Body of pancreas (tissue), 4 donors: ENCODE measurements around the gene GCNT2. TPM values are rescaled to one million over a fixed set of nuclear protein-coding genes. Genes with fewer than 3 reads are reported as not detected.
A peak's percentile ranks its signal among the peaks of the same experiment; 100 is the strongest.
"Not testable (repeated sequence)": the region's sequence is repeated elsewhere in the genome, so short reads cannot be mapped to it uniquely, and the experiment has no call there.

ENCODE experiments used
- ATAC-seq: fragments of 150-250 bp; one replicate; pipeline ENCODE4 v1.9.1; 2016
- DNase-seq, 4 donors: peaks; one replicate each; pipeline ENCODE4 v3.0.0-alpha.2; 2019
- H3K27ac ChIP-seq, 4 donors: fragments of 200-600 bp; sonication (generic); 1 replicate in 3 of 4; 2 replicates in 1 of 4; pipeline versions ENCODE4 v1.5.1 to v1.6.1; 2016 to 2019; ENCODE audit warnings: mild to moderate bottlenecking in 1 of 4, mixed read lengths in 1 of 4, moderate library complexity in 1 of 4
- H3K27me3 ChIP-seq, 2 donors: fragments of 200-600 bp; sonication (generic); one replicate each; pipeline ENCODE4 v1.6.0; 2016; ENCODE audit warnings: mild to moderate bottlenecking in 1 of 2
- H3K36me3 ChIP-seq, 2 donors: fragments of 200-600 bp; sonication (generic); replicated peaks in 1 of 2; 2 replicates each; pipeline ENCODE4 v1.5.1; 2016; ENCODE audit warnings: low read depth in 2 of 2; ENCODE audit not compliant: insufficient read depth in 1 of 2
- H3K4me1 ChIP-seq: fragments of 200-600 bp; sonication (generic); one replicate; pipeline ENCODE4 v1.6.0; 2016
- H3K4me3 ChIP-seq, 2 donors: fragments of 200-600 bp; sonication (generic); 1 replicate in 1 of 2; 2 replicates in 1 of 2; pipeline ENCODE4 v1.5.1; 2016 to 2019
- H3K9me3 ChIP-seq, 3 donors: fragments of 200-600 bp; sonication (generic); 1 replicate in 2 of 3; 2 replicates in 1 of 3; pipeline ENCODE4 v1.5.1; 2016
- CTCF ChIP-seq, 7 experiments: fragments of 450-650 bp in 4 of 7; fragments of 200-600 bp in 3 of 7; sonication (generic) in 3 of 7; IDR thresholded peaks; one replicate each; pipeline ENCODE4 v1.5.1; 2016 to 2019; ENCODE audit warnings: antibody characterized with exemption in 7 of 7
- POLR2A ChIP-seq, 3 donors: fragments of 450-650 bp; IDR thresholded peaks; one replicate each; pipeline ENCODE4 v1.6.1; 2016; ENCODE audit warnings: antibody characterized with exemption in 3 of 3, mild to moderate bottlenecking in 2 of 3
- WGBS, 2 donors: methylation state at CpG; one replicate each; pipeline ENCODE4 v1.1.5; 2017; 5-methylcytosine and 5-hydroxymethylcytosine counted together
- intact Hi-C: fragments of 100-400 bp; cut with DNase I; formaldehyde crosslinking; loops from one replicate; pipeline ENCODE4 v1.15.1; 2023
- total RNA-seq, 2 donors: library from RNA; depleted of rRNA; stranded (reverse); fragments of >200 nt; gene quantifications; one replicate each; pipeline ENCODE4 v1.1.0, GENCODE V29; 2016

The GCNT2 gene
- total RNA-seq, 2 donors from 2014 or later = 4.4 to 7.6 TPM

DNA sequence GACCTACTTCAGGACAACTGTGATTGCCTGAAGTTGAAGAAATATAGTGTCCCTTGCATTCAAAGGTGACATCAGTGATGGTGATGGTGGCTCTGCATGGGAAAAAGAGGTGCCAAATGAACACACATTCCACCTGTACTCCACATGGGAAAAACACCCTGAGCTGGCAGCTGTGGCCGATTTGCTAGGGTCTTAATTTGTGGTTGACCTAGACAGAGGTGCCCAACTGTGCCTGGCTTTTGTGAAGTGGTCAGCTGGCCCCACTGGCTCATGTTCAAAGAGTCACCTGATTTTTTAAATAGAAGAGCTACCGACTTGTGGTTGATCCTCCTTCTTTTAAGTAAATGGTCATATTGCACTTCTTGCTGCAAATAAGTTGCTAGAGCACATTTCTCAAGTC is 7.6 kb upstream of the GCNT2 start:
- intact Hi-C loops = loop anchor here (10.0 kb wide), 1 partner anchor 171 kb away; no protein-coding TSS in a partner anchor
- TF ChIP-seq CTCF (IDR thresholded peaks at IDR 0.05) (no peak), POLR2A (IDR thresholded peaks at IDR 0.05) (no peak)
- ATAC-seq = no peak
- H3K36me3 ChIP-seq = no peaks in the 10 kb centered on the region
- H3K9me3 ChIP-seq = no peaks in the 10 kb centered on the region
- no peak overlapping the region for H3K27ac ChIP-seq
- H3K27me3 ChIP-seq = no peaks in the 10 kb centered on the region
- peaks cover 27% of the 10 kb centered on the region for H3K4me1 ChIP-seq
- H3K4me3 ChIP-seq = no peak overlapping the region
- WGBS, 2 donors = 24 to 39% methylated on average over 2 of the region's 2 CpGs
- DNase-seq = peak; percentile 48 to 84 (median 72)

- no peaks in the 10 kb centered on the region for H3K9me3 ChIP-seq
- H3K4me3 ChIP-seq = no peak overlapping the region
- WGBS, 2 donors = 74 to 91% methylated on average over 15 of the region's 15 CpGs
- peaks cover 23% of the 10 kb centered on the region for H3K4me1 ChIP-seq
- ATAC-seq (no peak), DNase-seq (peak in 1 of 4 donors; percentile 17)
- intact Hi-C loops = loop anchor here (10.0 kb wide), 1 partner anchor 171 kb away; no protein-coding TSS in a partner anchor
- H3K27ac ChIP-seq = no peak overlapping the region
- TF ChIP-seq POLR2A (IDR thresholded peaks at IDR 0.05) (no peak), CTCF (IDR thresholded peaks at IDR 0.05) (no peak)
- no peaks in the 10 kb centered on the region for H3K27me3 ChIP-seq
- H3K36me3 ChIP-seq = no peaks in the 10 kb centered on the region
Observed at GRCh38 chr6:10514049-10514780, 6.9 kb upstream of the GCNT2 start.

GRCh38 chr6:10516953-10517352 is 4.2 kb upstream of the GCNT2 start:
- Histone ChIP-seq H3K36me3 (no peaks in the 10 kb centered on the region), H3K27ac (no peak overlapping the region), H3K9me3 (no peaks in the 10 kb centered on the region), H3K4me1 (peaks cover 13% of the 10 kb centered on the region), H3K27me3 (no peaks in the 10 kb centered on the region), H3K4me3 (no peak overlapping the region)
- ATAC-seq = no peak
- intact Hi-C loops = loop anchor here (10.0 kb wide), 1 partner anchor 168 kb away; no protein-coding TSS in a partner anchor
- no peak for DNase-seq
- 78 to 90% methylated on average over 4 of the region's 4 CpGs for WGBS, 2 donors
- TF ChIP-seq CTCF (IDR thresholded peaks at IDR 0.05) (no peak), POLR2A (IDR thresholded peaks at IDR 0.05) (no peak)

DNA sequence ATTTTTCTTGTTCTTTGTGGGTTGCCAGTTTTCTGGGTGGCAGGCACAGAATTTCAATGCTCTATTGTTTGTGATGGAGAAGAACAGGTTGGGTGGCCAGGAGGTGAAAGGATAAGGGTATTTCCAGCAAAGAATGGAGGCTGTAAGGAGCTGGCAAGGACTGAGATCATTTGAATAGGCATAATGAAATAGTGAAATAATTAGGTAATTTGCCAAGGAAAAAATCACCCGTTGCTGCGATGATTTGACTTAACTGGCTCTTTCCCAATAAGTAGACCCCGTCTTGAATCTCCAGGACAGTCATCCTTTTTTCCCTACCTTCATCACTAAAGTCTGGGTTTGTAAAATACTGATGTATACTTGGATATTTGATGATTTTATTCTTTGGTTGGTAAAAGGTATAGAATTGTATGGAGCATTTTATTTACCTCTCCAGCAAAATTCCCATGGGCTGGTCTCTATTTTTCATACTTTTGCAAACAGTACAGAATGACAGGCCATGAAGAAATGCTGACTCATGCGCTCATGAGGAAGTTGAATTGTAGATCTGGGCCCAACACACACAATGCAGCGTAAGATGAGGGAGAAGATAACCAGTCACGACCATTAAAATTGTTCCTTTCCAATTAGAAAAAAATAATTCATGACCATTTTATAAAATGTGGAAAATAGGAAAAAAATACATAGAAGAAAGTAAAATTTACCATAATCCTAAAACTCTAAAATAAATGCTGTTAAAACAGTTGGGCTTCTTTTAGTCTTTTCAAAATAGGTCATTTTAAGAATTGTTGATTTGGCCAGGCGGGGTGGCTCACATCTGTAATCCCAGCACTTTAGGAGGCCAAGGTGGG is 2.4 kb upstream of the GCNT2 start:
- H3K4me1 ChIP-seq = peaks cover 3% of the 10 kb centered on the region
- whole genome bisulfite sequencing, 2 donors = 57 to 59% methylated on average over 7 of the region's 7 CpGs
- no peaks in the 10 kb centered on the region for H3K27me3 ChIP-seq
- peak; percentile 69 for ATAC-seq
- DNase-seq = peak in 2 of 4 donors; percentile 14 to 53
- H3K9me3 ChIP-seq = no peaks in the 10 kb centered on the region
- H3K27ac ChIP-seq = peak overlapping the region in 1 of 4 donors; percentile 48
- TF ChIP-seq CTCF (IDR thresholded peaks at IDR 0.05) (no peak), POLR2A (IDR thresholded peaks at IDR 0.05) (no peak)
- no peak overlapping the region for H3K4me3 ChIP-seq
- intact Hi-C loops = loop anchor here (10.0 kb wide), 1 partner anchor 166 kb away; no protein-coding TSS in a partner anchor
- no peaks in the 10 kb centered on the region for H3K36me3 ChIP-seq

DNA sequence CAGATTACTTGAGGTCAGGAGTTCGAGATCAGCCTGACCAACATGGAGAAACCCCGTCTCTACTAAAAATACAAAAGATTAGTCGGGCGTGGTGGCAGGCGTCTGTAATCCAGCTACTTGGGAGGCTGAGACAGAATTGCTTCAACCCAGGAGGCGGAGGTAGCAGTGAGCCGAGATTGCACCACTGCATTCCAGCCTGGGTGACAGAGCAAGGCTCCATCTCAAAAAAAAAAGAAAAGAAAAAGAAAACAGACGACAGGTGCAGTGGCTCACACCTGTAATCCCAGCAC is 1.8 kb upstream of the GCNT2 start:
- not testable (repeated sequence) for H3K4me3 ChIP-seq, H3K4me1 ChIP-seq, H3K36me3 ChIP-seq, DNase-seq, H3K27me3 ChIP-seq, ATAC-seq, H3K9me3 ChIP-seq
- intact Hi-C loops = loop anchor here (10.0 kb wide), 1 partner anchor 165 kb away; no protein-coding TSS in a partner anchor
- 89 to 92% methylated on average over 8 of the region's 8 CpGs for WGBS, 2 donors
- H3K27ac ChIP-seq = peak overlapping the region in 1 of 4 donors; percentile 48
